GM12878 (cell line): ENCODE data around the gene LSMEM2. TPM values are rescaled to one million over a fixed set of nuclear protein-coding genes. Genes with fewer than 3 reads are reported as not detected.

ENCODE experiments used
- ATAC-seq: fragments of 200-7000 bp; cut with Tn5 transposase; 3 replicates; pipeline ENCODE4 v1.9.1; 2020; ENCODE audit warnings: mild to moderate bottlenecking, moderate library complexity
- BruUV-seq: library from RNA; stranded (reverse); fragments of 400-500 nt; replicated peaks from 2 replicates; lab custom pipeline; 2021; lab: Mats Ljungman, UMichigan
- CTCF ChIA-PET: fragments of 300-600 bp; sonication (Branson Sonifier 250); formaldehyde crosslinking; extraction: SDS; loops from one replicate; lab custom pipeline; 2021; ENCODE audit warnings: inconsistent platforms; lab: Yijun Ruan, JAX
- POLR2A ChIA-PET: fragments of 350-600 bp; formaldehyde crosslinking; extraction: SDS; loops from one replicate; lab custom pipeline; 2021; ENCODE audit warnings: inconsistent platforms; lab: Charles Lee
- RAD21 ChIA-PET: fragments of 300-600 bp; sonication (Branson Sonifier 250); formaldehyde crosslinking; loops from one replicate; lab custom pipeline; 2023; ENCODE audit warnings: antibody characterized with exemption; ENCODE audit not compliant: unreplicated experiment; lab: Charles Lee
- SMC1A ChIA-PET: fragments of 300-600 bp; sonication (Branson Sonifier 250); formaldehyde crosslinking; loops from one replicate; lab custom pipeline; 2023; ENCODE audit not compliant: unreplicated experiment, uncharacterized antibody; lab: Charles Lee
- DNase-seq: peaks from one replicate; pipeline ENCODE4 v3.0.0-alpha.2; 2011; ENCODE audit warnings: low read depth, low spot score
- FAIRE-seq: peaks from 3 replicates; lab custom pipeline; 2011; peaks lifted over from hg19 to GRCh38; lab: Jason Lieb, UNC
- H2AFZ ChIP-seq: 2 replicates; pipeline ENCODE4 v1.6.0; 2011; ENCODE audit warnings: low read depth, low read length, control low read depth; ENCODE audit not compliant: control insufficient read depth
- H3K27ac ChIP-seq: 2 replicates; pipeline ENCODE4 v1.5.1; 2011; ENCODE audit warnings: control low read depth; ENCODE audit not compliant: control insufficient read depth, insufficient read depth
- H3K27me3 ChIP-seq, 2 experiments: replicated peaks in 1 of 2; 2 replicates each; pipeline versions ENCODE4 v1.6.0 to v1.6.1; 2011; ENCODE audit warnings: low read length in 1 of 2; ENCODE audit not compliant: control insufficient read depth in 2 of 2, insufficient read depth in 2 of 2
- H3K36me3 ChIP-seq, 2 experiments: 2 replicates each; pipeline ENCODE4 v1.5.1; 2011; ENCODE audit warnings: low read length in 1 of 2; ENCODE audit not compliant: control insufficient read depth in 2 of 2, insufficient read depth in 2 of 2
- H3K4me1 ChIP-seq: 2 replicates; pipeline ENCODE4 v1.6.1; 2011; ENCODE audit warnings: mild to moderate bottlenecking, low read length, moderate library complexity, mixed read lengths; ENCODE audit not compliant: control insufficient read depth, insufficient read depth
- H3K4me2 ChIP-seq: 2 replicates; pipeline ENCODE4 v1.6.0; 2011; ENCODE audit warnings: control low read depth; ENCODE audit not compliant: control insufficient read depth, insufficient read depth
- H3K4me3 ChIP-seq: fragments of 200-600 bp; sonication (generic); 2 replicates; pipeline ENCODE4 v1.5.1; 2016
- H3K79me2 ChIP-seq: 2 replicates; pipeline ENCODE4 v1.6.0; 2011; ENCODE audit warnings: low read length; ENCODE audit not compliant: control insufficient read depth, insufficient read depth
- H3K9ac ChIP-seq: 2 replicates; pipeline ENCODE4 v1.8.0; 2011; ENCODE audit warnings: low read length, control low read depth, mixed read lengths; ENCODE audit not compliant: control insufficient read depth, insufficient read depth
- H3K9me3 ChIP-seq: replicated peaks from 3 replicates; pipeline ENCODE4 v1.5.1; 2011; ENCODE audit warnings: mild to moderate bottlenecking, low read length; ENCODE audit not compliant: control insufficient read depth, insufficient read depth
- H4K20me1 ChIP-seq: 2 replicates; pipeline ENCODE4 v1.6.0; 2011; ENCODE audit not compliant: control insufficient read depth, insufficient read depth
- CTCF ChIP-seq, 3 experiments: IDR thresholded peaks in 2 of 3; conservative IDR thresholded peaks in 1 of 3; 2 replicates each; pipeline ENCODE4 v1.5.1; 2011; ENCODE audit warnings: low read depth in 3 of 3, low read length in 3 of 3, mild to moderate bottlenecking in 3 of 3, control low read depth in 2 of 3, moderate library complexity in 2 of 3, inconsistent platforms in 1 of 3, mixed read lengths in 1 of 3; ENCODE audit not compliant: control insufficient read depth in 2 of 3, insufficient read depth in 1 of 3; ENCODE audit errors: extremely low read depth in 1 of 3
- HDAC2 ChIP-seq: fragments of 200-600 bp; sonication (generic); IDR thresholded peaks from 2 replicates; pipeline ENCODE4 v1.6.1; 2017
- POLR2A ChIP-seq: IDR thresholded peaks from 2 replicates; pipeline ENCODE4 v1.6.1; 2011; ENCODE audit warnings: low read depth, mild to moderate bottlenecking, low read length
- POLR2AphosphoS5 ChIP-seq: IDR thresholded peaks from 2 replicates; pipeline ENCODE4 v1.6.1; 2011; ENCODE audit warnings: mild to moderate bottlenecking, low read length, inconsistent platforms
- RAD21 ChIP-seq: IDR thresholded peaks from 2 replicates; pipeline ENCODE4 v1.6.1; 2011; ENCODE audit warnings: mild to moderate bottlenecking, low read depth, low read length, moderate library complexity; ENCODE audit not compliant: insufficient read depth
- WGBS: methylation state at CpG from one replicate; pipeline ENCODE4 v1.1.6; 2016; ENCODE audit warnings: low lambda C conversion rate; ENCODE audit not compliant: insufficient replicate concordance, insufficient coverage; ENCODE audit errors: missing lambda C conversion rate; 5-methylcytosine and 5-hydroxymethylcytosine counted together
- in situ Hi-C: fragments of 300-500 bp; cut with MboI; formaldehyde crosslinking; loops from 9 replicates; pipeline ENCODE4 v1.14.3; 2018; ENCODE audit warnings: mixed read lengths
- intact Hi-C: fragments of 100-400 bp; cut with micrococcal nuclease; formaldehyde crosslinking; loops from one replicate; pipeline ENCODE4 v1.14.2; 2022; ENCODE audit not compliant: unreplicated experiment
- polyA plus RNA-seq, 11 experiments: library from polyadenylated mRNA; depleted of rRNA in 4 of 11; unstranded in 6 of 11; stranded (reverse) in 5 of 11; fragments of >200 nt; fragmentation: Nextera tagmentation in 4 of 11; fragmentation: Illumina TruSeq in 1 of 11; extraction: Ambion mirVana in 4 of 11; extraction: Trizol in 1 of 11; gene quantifications; 1 replicate in 1 of 11; 2 replicates in 10 of 11; pipeline versions ENCODE4 v1.2.1 to v1.2.3, GENCODE V29; 2011 to 2016; ENCODE audit warnings: inconsistent platforms in 2 of 11, missing spikeins in 2 of 11, low read depth in 1 of 11
- total RNA-seq, 4 experiments: library from RNA; depleted of rRNA in 3 of 4; stranded (reverse); fragments of >200 nt in 3 of 4; fragmentation: Illumina TruSeq in 1 of 4; extraction: Trizol in 1 of 4; gene quantifications; 2 replicates each; pipeline versions ENCODE4 v1.2.1 to v1.2.3, GENCODE V29; 2013 to 2021

The LSMEM2 gene
- total and polyA plus RNA-seq, 10 of the 15 experiments (the other 5 are each of a cell fraction or from before 2014, with no cell fraction given) = 0.17 TPM; not detected in 9

DNA sequence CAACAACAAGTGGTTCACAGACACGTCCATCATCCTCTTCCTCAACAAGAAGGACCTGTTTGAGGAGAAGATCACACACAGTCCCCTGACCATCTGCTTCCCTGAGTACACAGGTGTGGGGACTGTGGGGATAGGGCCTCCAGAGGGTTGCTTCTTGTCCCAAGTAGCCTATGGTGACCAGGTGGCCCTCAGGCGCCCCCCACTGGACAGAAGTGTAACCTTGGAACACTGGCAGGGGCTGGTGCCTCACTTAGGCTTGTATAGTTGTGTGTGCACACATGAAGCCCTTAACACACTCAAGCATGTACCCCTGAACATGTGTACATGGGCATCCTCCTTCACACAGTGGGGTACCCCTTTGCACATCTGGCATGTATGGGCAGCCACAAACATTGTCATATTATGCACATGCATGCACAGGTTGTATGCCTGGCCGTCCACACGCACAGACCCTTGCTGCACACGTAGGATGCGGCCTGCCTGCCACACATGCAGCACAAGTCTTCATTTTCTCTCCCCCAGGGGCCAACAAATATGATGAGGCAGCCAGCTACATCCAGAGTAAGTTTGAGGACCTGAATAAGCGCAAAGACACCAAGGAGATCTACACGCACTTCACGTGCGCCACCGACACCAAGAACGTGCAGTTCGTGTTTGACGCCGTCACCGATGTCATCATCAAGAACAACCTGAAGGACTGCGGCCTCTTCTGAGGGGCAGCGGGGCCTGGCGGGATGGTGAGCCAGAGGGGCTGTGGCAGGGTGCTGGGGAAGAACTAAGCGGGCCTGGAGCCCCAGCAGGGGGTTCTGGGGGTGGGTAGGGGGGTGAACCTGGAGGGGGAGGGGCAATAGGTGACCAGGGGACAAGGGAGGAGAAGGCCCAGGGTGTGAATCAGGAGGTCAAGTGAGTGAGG is 21.7 kb upstream of the LSMEM2 start:
- in situ Hi-C loops (no loop called here), intact Hi-C loops (no loop called here)
- no peak overlapping the region for H3K4me2 ChIP-seq
- H3K9me3 ChIP-seq = peaks cover 13% of the 10 kb centered on the region; the same call in 1 of the 3 replicates
- TF ChIP-seq CTCF (IDR thresholded peaks at IDR 0.05 in 2 of 3, conservative IDR thresholded peaks at IDR 0.05 in 1 of 3; ENCODE audit: control insufficient read depth in 2 of 3, extremely low read depth in 1 of 3, insufficient read depth in 1 of 3, low read depth in 3 of 3, low read length in 3 of 3) (peak in 1 of 3 experiments; percentile 33; a peak in 1 of 6 replicates), POLR2A (peak; percentile 54), POLR2AphosphoS5 (peak; percentile 33; the same call in 1 of the 2 replicates), HDAC2 (no peak), RAD21 (peak; percentile 39; the same call in 1 of the 2 replicates)
- no peak for DNase-seq
- H2AFZ ChIP-seq = no peak overlapping the region
- ChIA-PET SMC1A (no interaction called here), RAD21 (no interaction called here), CTCF (interaction anchor here (5.7 to 7.9 kb wide), 2 partner anchors 10 to 31 kb away, joined by 43 to 44 read pairs; no protein-coding TSS in a partner anchor), POLR2A (interaction anchor here (1.1 kb wide), 2 partner anchors 9 to 217 kb away, joined by 3 to 12 read pairs; no protein-coding TSS in a partner anchor)
- H3K27ac ChIP-seq = no peak overlapping the region
- H3K79me2 ChIP-seq = no peaks in the 10 kb centered on the region
- H3K27me3 ChIP-seq = no peaks in the 10 kb centered on the region
- no peak for FAIRE-seq
- H3K9ac ChIP-seq = no peak overlapping the region
- 91% methylated on average over 19 of the region's 20 CpGs for WGBS
- H3K4me3 ChIP-seq = no peak overlapping the region
- no peaks in the 10 kb centered on the region; the same call in 1 of the 2 replicates for H4K20me1 ChIP-seq
- BruUV-seq = TSS peak; percentile 10
- ATAC-seq = no peak
- H3K4me1 ChIP-seq = peaks cover 14% of the 10 kb centered on the region
- peaks cover 26 to 45% of the 10 kb centered on the region in 2 experiments for H3K36me3 ChIP-seq
